Measurements from ENCODE around the gene ZNG1B. TPM values are rescaled to one million over a fixed set of nuclear protein-coding genes. Genes with fewer than 3 reads are reported as not detected.
"Not testable (repeated sequence)": the region's sequence is repeated elsewhere in the genome, so short reads cannot be mapped to it uniquely, and the experiment has no call there.

The ZNG1B gene
- total RNA-seq, 1 donor = 29.4 TPM

DNA sequence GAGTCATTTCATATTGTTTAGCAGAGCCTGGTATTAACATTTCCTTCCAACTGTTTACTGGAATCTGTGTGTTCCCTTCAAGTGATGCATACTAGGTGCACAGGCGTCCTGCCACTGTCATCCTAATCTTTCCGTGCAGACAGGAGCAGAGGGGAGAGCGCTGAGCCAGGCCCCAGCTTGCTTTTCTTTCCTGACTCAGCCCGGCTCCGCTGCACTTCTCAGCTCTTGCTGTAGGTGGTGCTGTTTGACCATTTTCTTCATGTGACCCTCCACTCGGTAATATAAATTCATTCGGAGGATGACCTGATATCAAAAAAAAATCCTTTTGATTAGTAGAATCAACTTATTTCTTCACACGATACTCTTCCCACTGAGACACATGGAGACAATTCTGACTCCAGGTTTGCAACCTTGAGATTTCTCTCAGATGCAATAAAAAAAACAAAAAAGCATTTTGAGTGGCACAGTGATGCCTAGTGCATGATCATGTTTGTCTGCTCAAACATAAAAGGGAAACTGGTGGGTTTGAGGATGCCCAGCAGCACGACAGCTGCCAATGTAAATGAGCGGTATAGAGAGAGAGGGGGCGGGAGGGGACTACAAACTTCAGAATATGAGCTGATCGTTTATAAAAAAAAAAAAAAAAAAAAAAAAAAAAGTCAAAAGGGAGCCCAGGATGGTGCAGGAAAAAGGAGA is 90.0 kb downstream of the ZNG1B start:
- H3K4me3 ChIP-seq (ENCODE audit: low read depth, low read length); DNase-seq (ENCODE audit: low read depth): not testable (repeated sequence)

DNA sequence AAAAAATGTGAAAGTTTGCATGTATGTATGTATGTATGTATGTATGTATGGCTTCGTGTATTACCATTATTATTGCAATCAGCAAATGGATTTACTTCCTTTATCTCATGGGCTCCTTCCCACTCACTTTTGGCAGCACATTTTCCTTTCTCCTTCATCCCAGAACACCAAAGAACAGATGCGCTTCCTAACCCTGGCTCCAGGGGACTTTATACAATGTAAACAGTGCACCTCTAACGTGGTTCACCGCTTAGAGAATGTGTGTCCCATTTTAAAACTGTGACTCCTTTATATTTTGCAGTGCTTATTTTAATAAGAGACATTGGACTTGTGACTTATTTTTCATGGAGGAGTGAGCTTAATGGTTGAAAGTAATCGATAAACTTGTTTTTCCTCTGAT is 90.6 kb downstream of the ZNG1B start:
- not testable (repeated sequence) for H3K4me3 ChIP-seq (ENCODE audit: low read depth, low read length); DNase-seq (ENCODE audit: low read depth)

- not testable (repeated sequence) for H3K4me3 ChIP-seq (ENCODE audit: low read depth, low read length); DNase-seq (ENCODE audit: low read depth)
Observed at GRCh38 chr2:113528904-113529303, 91.4 kb downstream of the ZNG1B start.

DNA sequence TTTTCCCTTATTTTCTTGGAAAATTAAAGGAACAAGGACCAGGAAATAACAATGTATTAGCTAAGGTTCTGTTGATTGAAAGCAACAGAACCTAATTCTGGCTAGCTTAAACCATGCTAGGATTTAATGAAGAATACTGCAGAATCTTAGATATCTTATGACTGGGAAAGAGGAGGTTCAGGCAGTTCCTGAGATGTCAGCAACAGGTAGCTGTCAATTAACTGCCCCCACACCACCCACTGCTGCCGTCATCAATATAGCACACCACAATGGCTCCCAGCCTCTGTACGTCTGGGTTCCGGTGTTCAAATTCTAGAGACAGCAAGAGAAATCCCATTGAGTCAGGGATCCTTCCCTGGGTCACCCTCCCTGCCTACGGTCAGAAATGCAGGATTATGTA is 95.5 kb downstream of the ZNG1B start:
- not testable (repeated sequence) for H3K4me3 ChIP-seq (ENCODE audit: low read depth, low read length); DNase-seq (ENCODE audit: low read depth)

GRCh38 chr2:113536573-113536972 is 99.1 kb downstream of the ZNG1B start:
- DNase-seq (ENCODE audit: low read depth); H3K4me3 ChIP-seq (ENCODE audit: low read depth, low read length): not testable (repeated sequence)

- not testable (repeated sequence) for H3K4me3 ChIP-seq (ENCODE audit: low read depth, low read length)
Observed at GRCh38 chr2:113540834-113541203, 103.3 kb downstream of the ZNG1B start.

GRCh38 chr2:113541204-113541975 is 103.9 kb downstream of the ZNG1B start:
- peak; percentile 38 for DNase-seq (ENCODE audit: low read depth)
- H3K4me3 ChIP-seq (ENCODE audit: low read depth, low read length) = peak overlapping the region; percentile 55

More at GRCh38 chr2:113540834-113541203, 103.3 kb downstream of the ZNG1B start:
- not testable (repeated sequence) for DNase-seq (ENCODE audit: low read depth)

- H3K4me3 ChIP-seq (ENCODE audit: low read depth, low read length) = peak overlapping the region; percentile 39
- DNase-seq (ENCODE audit: low read depth) = not testable (repeated sequence)
Observed at GRCh38 chr2:113541976-113542485, 104.5 kb downstream of the ZNG1B start.

- not testable (repeated sequence) for DNase-seq (ENCODE audit: low read depth); H3K4me3 ChIP-seq (ENCODE audit: low read depth, low read length)
Observed at GRCh38 chr2:113542529-113542928, 105.0 kb downstream of the ZNG1B start.

Other genes starting within 250 kb of the ZNG1B start
- gene PAX8, start 158.8 kb upstream of the ZNG1B start, total RNA-seq = 1.3 and 1.9 TPM in 2 replicates
- under 0.01 TPM in 1 of 2 replicates, not detected in the other for gene FOXD4L1, start 61.0 kb downstream of the ZNG1B start, total RNA-seq
- 7.8 and 8.1 TPM in 2 replicates for gene RABL2A, start 189.6 kb downstream of the ZNG1B start, total RNA-seq

Measured in fibroblast of villous mesenchyme (primary cell).